HepG2 (cell line): ENCODE measurements around the gene FIBIN. TPM values are rescaled to one million over a fixed set of nuclear protein-coding genes. Genes with fewer than 3 reads are reported as not detected.

ENCODE experiments used
- ATAC-seq: fragments of 200-7000 bp; cut with Tn5 transposase; 3 replicates; pipeline ENCODE4 v1.9.1; 2020; ENCODE audit warnings: mild to moderate bottlenecking, moderate library complexity
- BruUV-seq: library from RNA; stranded (reverse); fragments of 400-500 nt; replicated peaks from 2 replicates; lab custom pipeline; 2021; lab: Mats Ljungman, UMichigan
- CTCF ChIA-PET: fragments of 300-600 bp; formaldehyde crosslinking; extraction: SDS; loops from one replicate; lab custom pipeline; 2021; ENCODE audit warnings: low total read pairs, inconsistent platforms, low intra/inter-chr PET ratio; lab: Yijun Ruan, JAX
- POLR2A ChIA-PET: fragments of 350-600 bp; sonication (Branson Sonifier 250); formaldehyde crosslinking; loops from one replicate; lab custom pipeline; 2020; ENCODE audit warnings: antibody characterized with exemption, inconsistent platforms; lab: Yijun Ruan, JAX
- DNase-seq: peaks from one replicate; pipeline ENCODE4 v3.0.0-alpha.2; 2015; ENCODE audit warnings: low spot score
- FAIRE-seq: peaks from 3 replicates; lab custom pipeline; 2011; peaks lifted over from hg19 to GRCh38; lab: Jason Lieb, UNC
- H2AFZ ChIP-seq: one replicate; pipeline ENCODE4 v1.6.1; 2011; ENCODE audit warnings: low read length, inconsistent platforms
- H3K27ac ChIP-seq: fragments of 300-600 bp; 3 replicates; pipeline ENCODE4 v1.8.0; 2011; ENCODE audit warnings: mixed run types, mild to moderate bottlenecking, mixed read lengths, low read length, inconsistent platforms; ENCODE audit not compliant: insufficient read depth; ENCODE audit errors: extremely low read length
- H3K27me3 ChIP-seq, 2 experiments: fragments of 200-600 bp in 1 of 2; 2 replicates in 1 of 2; 3 replicates in 1 of 2; pipeline versions ENCODE4 v1.6.0 to v1.8.0; 2011; ENCODE audit warnings: low read length in 2 of 2, mild to moderate bottlenecking in 2 of 2, moderate library complexity in 2 of 2, inconsistent platforms in 1 of 2; ENCODE audit not compliant: insufficient read depth in 2 of 2, control insufficient read depth in 1 of 2
- H3K36me3 ChIP-seq, 2 experiments: fragments of 200-600 bp in 1 of 2; replicated peaks in 1 of 2; 2 replicates in 1 of 2; 3 replicates in 1 of 2; pipeline versions ENCODE4 v1.5.1 to v1.8.0; 2011; ENCODE audit warnings: low read length in 2 of 2, inconsistent platforms in 1 of 2; ENCODE audit not compliant: insufficient read depth in 2 of 2, control insufficient read depth in 1 of 2
- H3K4me1 ChIP-seq: 2 replicates; pipeline ENCODE4 v1.5.1; 2012; ENCODE audit warnings: low read length, inconsistent platforms; ENCODE audit not compliant: insufficient read depth
- H3K4me2 ChIP-seq: 2 replicates; pipeline ENCODE4 v1.6.0; 2011; ENCODE audit warnings: low read depth, low read length, inconsistent platforms
- H3K4me3 ChIP-seq, 3 experiments: fragments of 200-600 bp in 1 of 3; sonication (generic), shearing (Covaris generic) in 1 of 3; replicated peaks in 1 of 3; 2 replicates each; pipeline ENCODE4 v1.5.1; 2011 to 2016; ENCODE audit warnings: low read length in 3 of 3, inconsistent platforms in 2 of 3, low read depth in 2 of 3, mild to moderate bottlenecking in 2 of 3, control low read depth in 1 of 3, mixed read lengths in 1 of 3; ENCODE audit not compliant: insufficient read depth in 1 of 3
- H3K79me2 ChIP-seq: one replicate; pipeline ENCODE4 v1.6.1; 2011; ENCODE audit warnings: low read length, inconsistent platforms; ENCODE audit not compliant: insufficient read depth
- H3K9ac ChIP-seq: 2 replicates; pipeline ENCODE4 v1.6.0; 2011; ENCODE audit warnings: mild to moderate bottlenecking, low read depth, low read length, inconsistent platforms; ENCODE audit not compliant: insufficient read depth
- H3K9me3 ChIP-seq: 2 replicates; pipeline ENCODE4 v1.5.1; 2012; ENCODE audit warnings: mild to moderate bottlenecking, low read length
- H4K20me1 ChIP-seq: 2 replicates; pipeline ENCODE4 v1.6.0; 2011; ENCODE audit warnings: inconsistent platforms, mild to moderate bottlenecking, low read length, moderate library complexity; ENCODE audit not compliant: insufficient read depth
- GLI4 ChIP-seq: sonication (generic); formaldehyde crosslinking; IDR thresholded peaks from 2 replicates; pipeline ENCODE4 v1.5.1; 2020; ENCODE audit warnings: missing genetic modification reagents, mild to moderate bottlenecking, moderate library complexity, borderline replicate concordance
- GTF3A ChIP-seq: sonication (generic); formaldehyde crosslinking; conservative IDR thresholded peaks from 2 replicates; pipeline ENCODE4 v1.4.0; 2020; ENCODE audit warnings: mild to moderate bottlenecking, missing genetic modification reagents
- PHB2 ChIP-seq: fragments of 450-650 bp; IDR thresholded peaks from 2 replicates; pipeline ENCODE4 v1.6.1; 2018; ENCODE audit not compliant: partially characterized antibody
- ZBTB43 ChIP-seq: sonication (generic); formaldehyde crosslinking; conservative IDR thresholded peaks from 2 replicates; pipeline ENCODE4 v1.4.0; 2020; ENCODE audit warnings: missing genetic modification reagents
- ZMYM2 ChIP-seq: sonication (generic); formaldehyde crosslinking; IDR thresholded peaks from 2 replicates; pipeline ENCODE4 v1.8.0; 2022; ENCODE audit warnings: mild to moderate bottlenecking, missing genetic modification reagents
- ZNF274 ChIP-seq: sonication (generic); formaldehyde crosslinking; IDR thresholded peaks from 2 replicates; pipeline ENCODE4 v1.5.1; 2020; ENCODE audit warnings: mild to moderate bottlenecking, missing genetic modification reagents
- WGBS: methylation state at CpG from one replicate; pipeline ENCODE4 v1.1.6; 2017; ENCODE audit warnings: low lambda C conversion rate; 5-methylcytosine and 5-hydroxymethylcytosine counted together
- in situ Hi-C: cut with HindIII; loops from 2 replicates; pipeline ENCODE4 v1.10.0; 2017; ENCODE audit warnings: low pct_unique_long_range_greater_than_20kb; ENCODE audit not compliant: extremely low pct_ligation_motif_present
- intact Hi-C: fragments of 100-400 bp; cut with micrococcal nuclease; formaldehyde crosslinking; loops from one replicate; pipeline ENCODE4 v1.10.0; 2022; ENCODE audit not compliant: unreplicated experiment
- polyA plus RNA-seq, 8 experiments: library from polyadenylated mRNA; depleted of rRNA in 3 of 8; stranded (reverse) in 7 of 8; unstranded in 1 of 8; fragments of >200 nt; fragmentation: Illumina TruSeq in 4 of 8; extraction: Trizol in 4 of 8; gene quantifications; 2 replicates each; pipeline versions ENCODE4 v1.2.1 to v1.2.3, GENCODE V29; 2011 to 2016; ENCODE audit warnings: low read depth in 4 of 8, missing spikeins in 1 of 8, mixed read lengths in 1 of 8; ENCODE audit not compliant: insufficient read depth in 1 of 8
- total RNA-seq, 5 experiments: library from RNA; depleted of rRNA; stranded (reverse); fragments of >200 nt; fragmentation: Illumina TruSeq; extraction: Trizol; gene quantifications; 2 replicates each; pipeline ENCODE4 v1.2.3, GENCODE V29; 2016; ENCODE audit warnings: low read depth in 1 of 5
- TF ChIP-seq, protein P1 (sequence below): sonication (generic); formaldehyde crosslinking; IDR thresholded peaks from 2 replicates; pipeline ENCODE4 v1.4.0; 2020; ENCODE audit warnings: missing genetic modification reagents

FIBIN gene
- total and polyA plus RNA-seq, 2 of the 13 experiments (the other 11 are each of a cell fraction or from before 2014, with no cell fraction given) = not detected

- 0% methylated on average over 1 of the region's 2 CpGs for whole genome bisulfite sequencing
- FAIRE-seq = no peak
- H3K4me3 ChIP-seq = no peak overlapping the region
Observed at GRCh38 chr11:27004103-27004502, 10.2 kb downstream of the FIBIN start.

More at GRCh38 chr11:27004103-27004502, 10.2 kb downstream of the FIBIN start:
- H3K27me3 ChIP-seq = no peaks in the 10 kb centered on the region
- no TSS peak for BruUV-seq
- no peak overlapping the region for H3K27ac ChIP-seq
- no peaks in the 10 kb centered on the region for H3K4me1 ChIP-seq
- DNase-seq (no peak), ATAC-seq (no peak)
- ChIA-PET POLR2A (no interaction called here), CTCF (no interaction called here)
- no peak overlapping the region for H3K4me2 ChIP-seq
- H4K20me1 ChIP-seq = no peaks in the 10 kb centered on the region
- H3K9me3 ChIP-seq = no peaks in the 10 kb centered on the region
- intact Hi-C loops = no loop called here
- no peak overlapping the region for H3K9ac ChIP-seq
- no peaks in the 10 kb centered on the region for H3K36me3 ChIP-seq
- no peak for TF ChIP-seq GTF3A (CRISPR knock-in tag)
- TF ChIP-seq GLI4 (CRISPR knock-in tag) = no peak
- no peak for TF ChIP-seq PHB2
- no peak for TF ChIP-seq ZMYM2 (CRISPR knock-in tag)
- TF ChIP-seq ZBTB43 = no peak
- no peak for TF ChIP-seq ZNF274 (CRISPR knock-in tag)
- TF ChIP-seq, protein P1, sequence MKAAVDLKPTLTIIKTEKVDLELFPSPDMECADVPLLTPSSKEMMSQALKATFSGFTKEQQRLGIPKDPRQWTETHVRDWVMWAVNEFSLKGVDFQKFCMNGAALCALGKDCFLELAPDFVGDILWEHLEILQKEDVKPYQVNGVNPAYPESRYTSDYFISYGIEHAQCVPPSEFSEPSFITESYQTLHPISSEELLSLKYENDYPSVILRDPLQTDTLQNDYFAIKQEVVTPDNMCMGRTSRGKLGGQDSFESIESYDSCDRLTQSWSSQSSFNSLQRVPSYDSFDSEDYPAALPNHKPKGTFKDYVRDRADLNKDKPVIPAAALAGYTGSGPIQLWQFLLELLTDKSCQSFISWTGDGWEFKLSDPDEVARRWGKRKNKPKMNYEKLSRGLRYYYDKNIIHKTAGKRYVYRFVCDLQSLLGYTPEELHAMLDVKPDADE (CRISPR knock-in tag) = no peak
- in situ Hi-C loops = no loop called here
- no peak overlapping the region for H2AFZ ChIP-seq
- H3K79me2 ChIP-seq = no peaks in the 10 kb centered on the region
